K562 (cell line): ENCODE data around the gene STAMBPL1. TPM values are rescaled to one million over a fixed set of nuclear protein-coding genes. Genes with fewer than 3 reads are reported as not detected.

Experiments used
- ATAC-seq: fragments of 200-7000 bp; cut with Tn5 transposase; 3 replicates; pipeline ENCODE4 v1.9.1; 2020; ENCODE audit warnings: moderate library complexity
- BruUV-seq: library from RNA; stranded (reverse); fragments of 400-500 nt; replicated peaks from 2 replicates; lab custom pipeline; 2021; lab: Mats Ljungman, UMichigan
- CTCF ChIA-PET: fragments of 300-600 bp; formaldehyde crosslinking; extraction: SDS; loops from one replicate; lab custom pipeline; 2021; ENCODE audit warnings: low intra/inter-chr PET ratio; lab: Yijun Ruan, JAX
- POLR2A ChIA-PET: fragments of 300-600, 350-650 bp; sonication (Branson Sonifier 250); formaldehyde crosslinking; extraction: SDS; loops from one replicate; lab custom pipeline; 2021; ENCODE audit warnings: antibody characterized with exemption, inconsistent platforms; lab: Yijun Ruan, JAX
- DNase-seq, 4 experiments: peaks; one replicate each; pipeline versions ENCODE4 v3.0.0 to v3.0.0-alpha.2; 2011 to 2018; ENCODE audit warnings: low spot score in 3 of 4, mixed read lengths in 3 of 4; ENCODE audit errors: extremely low read depth in 1 of 4
- FAIRE-seq: peaks from 2 replicates; lab custom pipeline; 2011; peaks lifted over from hg19 to GRCh38; lab: Jason Lieb, UNC
- H2AFZ ChIP-seq: 2 replicates; pipeline ENCODE4 v1.6.0; 2011; ENCODE audit warnings: low read depth, low read length, control low read depth, inconsistent platforms
- H3K27ac ChIP-seq: fragments of 200-600 bp; 3 replicates; pipeline ENCODE4 v1.8.0; 2011; ENCODE audit warnings: low read depth, mild to moderate bottlenecking, control low read depth, inconsistent platforms, low read length, moderate library complexity, mixed read lengths; ENCODE audit errors: extremely low read depth
- H3K27me3 ChIP-seq, 2 experiments: fragments of 300-600 bp in 1 of 2; 2 replicates in 1 of 2; 3 replicates in 1 of 2; pipeline versions ENCODE4 v1.6.0 to v1.8.0; 2011; ENCODE audit warnings: inconsistent platforms in 2 of 2, low read length in 2 of 2, mild to moderate bottlenecking in 1 of 2, mixed read lengths in 1 of 2, moderate library complexity in 1 of 2; ENCODE audit not compliant: control insufficient read depth in 2 of 2, insufficient read depth in 2 of 2
- H3K36me3 ChIP-seq: fragments of 300-600 bp; 3 replicates; pipeline ENCODE4 v1.8.0; 2011; ENCODE audit warnings: mild to moderate bottlenecking, low read length, inconsistent platforms; ENCODE audit not compliant: control insufficient read depth, insufficient read depth
- H3K4me1 ChIP-seq, 2 experiments: fragments of 200-600 bp in 1 of 2; replicated peaks in 1 of 2; 2 replicates in 1 of 2; 3 replicates in 1 of 2; pipeline versions ENCODE4 v1.5.1 to v1.8.0; 2011; ENCODE audit warnings: inconsistent platforms in 2 of 2, low read length in 2 of 2, mild to moderate bottlenecking in 1 of 2, mixed read lengths in 1 of 2, moderate library complexity in 1 of 2; ENCODE audit not compliant: control insufficient read depth in 2 of 2, insufficient read depth in 2 of 2
- H3K4me2 ChIP-seq: 2 replicates; pipeline ENCODE4 v1.6.1; 2011; ENCODE audit warnings: low read length, control low read depth, inconsistent platforms, mixed read lengths; ENCODE audit not compliant: insufficient read depth
- H3K4me3 ChIP-seq: fragments of 200-600 bp; sonication (generic), shearing (Covaris generic); 2 replicates; pipeline ENCODE4 v1.5.1; 2016; ENCODE audit warnings: control low read depth, inconsistent platforms
- H3K79me2 ChIP-seq: fragments of 200-600 bp; 3 replicates; pipeline ENCODE4 v1.8.0; 2011; ENCODE audit warnings: low read length, inconsistent platforms; ENCODE audit not compliant: control insufficient read depth, insufficient read depth
- H3K9ac ChIP-seq, 2 experiments: 2 replicates each; pipeline versions ENCODE4 v1.6.0 to v1.6.1; 2011; ENCODE audit warnings: low read depth in 2 of 2, low read length in 2 of 2, control low read depth in 1 of 2, inconsistent platforms in 1 of 2, mild to moderate bottlenecking in 1 of 2, mixed read lengths in 1 of 2; ENCODE audit not compliant: insufficient read depth in 1 of 2
- H3K9me1 ChIP-seq: one replicate; pipeline ENCODE4 v1.6.0; 2011; ENCODE audit warnings: inconsistent platforms, mild to moderate bottlenecking, low read length, moderate library complexity; ENCODE audit not compliant: control insufficient read depth, insufficient read depth
- H3K9me3 ChIP-seq: replicated peaks from 2 replicates; pipeline ENCODE4 v1.5.1; 2011; ENCODE audit warnings: low read depth, low read length, inconsistent platforms; ENCODE audit not compliant: control insufficient read depth, insufficient read depth
- H4K20me1 ChIP-seq: replicated peaks from 2 replicates; pipeline ENCODE4 v1.6.1; 2011; ENCODE audit warnings: low read length, inconsistent platforms, mixed read lengths; ENCODE audit not compliant: control insufficient read depth, insufficient read depth
- CEBPB ChIP-seq: fragments of 450-650 bp; IDR thresholded peaks from 2 replicates; pipeline ENCODE4 v1.6.1; 2016; ENCODE audit warnings: missing genetic modification characterization, missing compliant biosample characterization
- HNRNPUL1 ChIP-seq: fragments of 200-400 bp; formaldehyde crosslinking; IDR thresholded peaks from 2 replicates; pipeline ENCODE4 v1.6.1; 2017; ENCODE audit warnings: low read length
- MED1 ChIP-seq: sonication (generic); formaldehyde crosslinking; IDR thresholded peaks from 2 replicates; pipeline ENCODE4 v1.8.1; 2023; ENCODE audit warnings: missing genetic modification reagents, borderline replicate concordance
- NR1H2 ChIP-seq: sonication (generic); formaldehyde crosslinking; IDR thresholded peaks from 2 replicates; pipeline ENCODE4 v1.4.0; 2020; ENCODE audit warnings: mild to moderate bottlenecking, missing genetic modification reagents
- SMAD1 ChIP-seq: fragments of 150-350 bp; IDR thresholded peaks from 2 replicates; pipeline ENCODE4 v1.6.1; 2014; ENCODE audit warnings: low read length, low read depth; ENCODE audit not compliant: partially characterized antibody
- TBL1XR1 ChIP-seq, 2 experiments: IDR thresholded peaks; 2 replicates each; pipeline ENCODE4 v1.6.1; 2012; ENCODE audit warnings: improper control_type of control experiment in 2 of 2, low read length in 2 of 2, mild to moderate bottlenecking in 1 of 2
- TFAM ChIP-seq: fragments of 250-450 bp; sonication (Bioruptor Pico); conservative IDR thresholded peaks from 2 replicates; pipeline ENCODE4 v1.5.0; 2021; ENCODE audit warnings: mild to moderate bottlenecking, moderate library complexity
- ZNF41 ChIP-seq: fragments of 250-450 bp; sonication (Bioruptor Pico); conservative IDR thresholded peaks from 2 replicates; pipeline ENCODE4 v1.4.0; 2020; ENCODE audit warnings: mild to moderate bottlenecking
- ZNF707 ChIP-seq: fragments of 250-450 bp; sonication (Bioruptor Pico); conservative IDR thresholded peaks from 2 replicates; pipeline ENCODE4 v1.8.0; 2022; ENCODE audit warnings: inconsistent platforms, mild to moderate bottlenecking, moderate library complexity
- WGBS: fragments of 100-300 bp; shearing (Covaris generic); methylation state at CpG from one replicate; pipeline ENCODE4 v1.1.6; 2016; ENCODE audit warnings: low coverage, mixed read lengths; ENCODE audit not compliant: insufficient coverage; ENCODE audit errors: missing lambda C conversion rate; 5-methylcytosine and 5-hydroxymethylcytosine counted together
- in situ Hi-C: fragments of 300-500 bp; cut with MboI; formaldehyde crosslinking; loops from 4 replicates; pipeline ENCODE4 v1.15.0; 2018; ENCODE audit warnings: inconsistent platforms, mixed read lengths
- intact Hi-C: fragments of 100-400 bp; cut with micrococcal nuclease; formaldehyde crosslinking; loops from 2 replicates; pipeline ENCODE4 v1.14.2; 2022
- polyA plus RNA-seq, 8 experiments: library from polyadenylated mRNA; depleted of rRNA in 4 of 8; stranded (reverse) in 5 of 8; unstranded in 3 of 8; fragments of >200 nt; fragmentation: Nextera tagmentation in 2 of 8; fragmentation: Illumina TruSeq in 1 of 8; extraction: Ambion mirVana in 2 of 8; extraction: Trizol in 1 of 8; gene quantifications; 2 replicates each; pipeline versions ENCODE4 v1.2.1 to v1.2.3, GENCODE V29; 2011 to 2014; ENCODE audit warnings: inconsistent platforms in 1 of 8, missing spikeins in 1 of 8
- total RNA-seq, 7 experiments: library from RNA; depleted of rRNA in 6 of 7; stranded (reverse); fragments of >200 nt in 6 of 7; fragmentation: Illumina TruSeq in 2 of 7; extraction: Trizol in 2 of 7; gene quantifications; 2 replicates each; pipeline versions ENCODE4 v1.2.1 to v1.2.3, GENCODE V29; 2011 to 2021; ENCODE audit warnings: low replicate concordance in 1 of 7
- TF ChIP-seq, protein P1 (sequence below): sonication (generic); formaldehyde crosslinking; IDR thresholded peaks from 2 replicates; pipeline ENCODE4 v1.9.0; 2022; ENCODE audit warnings: mild to moderate bottlenecking, missing genetic modification reagents
- TF ChIP-seq, protein P2 (sequence below): fragments of 250-450 bp; sonication (Bioruptor Pico); IDR thresholded peaks from 2 replicates; pipeline ENCODE4 v1.8.0; 2022; ENCODE audit warnings: moderate library complexity, mild to moderate bottlenecking, inconsistent platforms
- TF ChIP-seq, protein P3 (sequence below), 2 experiments: fragments of 450-650 bp; formaldehyde crosslinking in 1 of 2; IDR thresholded peaks; 2 replicates each; pipeline versions ENCODE4 v1.4.0 to v1.6.1; 2014 to 2020; ENCODE audit warnings: mild to moderate bottlenecking in 2 of 2, borderline replicate concordance in 1 of 2, low read depth in 1 of 2

STAMBPL1 gene
- total and polyA plus RNA-seq, 9 of the 15 experiments (the other 6 are each of a cell fraction or from before 2014, with no cell fraction given): 0.09 TPM; not detected in 8

DNA sequence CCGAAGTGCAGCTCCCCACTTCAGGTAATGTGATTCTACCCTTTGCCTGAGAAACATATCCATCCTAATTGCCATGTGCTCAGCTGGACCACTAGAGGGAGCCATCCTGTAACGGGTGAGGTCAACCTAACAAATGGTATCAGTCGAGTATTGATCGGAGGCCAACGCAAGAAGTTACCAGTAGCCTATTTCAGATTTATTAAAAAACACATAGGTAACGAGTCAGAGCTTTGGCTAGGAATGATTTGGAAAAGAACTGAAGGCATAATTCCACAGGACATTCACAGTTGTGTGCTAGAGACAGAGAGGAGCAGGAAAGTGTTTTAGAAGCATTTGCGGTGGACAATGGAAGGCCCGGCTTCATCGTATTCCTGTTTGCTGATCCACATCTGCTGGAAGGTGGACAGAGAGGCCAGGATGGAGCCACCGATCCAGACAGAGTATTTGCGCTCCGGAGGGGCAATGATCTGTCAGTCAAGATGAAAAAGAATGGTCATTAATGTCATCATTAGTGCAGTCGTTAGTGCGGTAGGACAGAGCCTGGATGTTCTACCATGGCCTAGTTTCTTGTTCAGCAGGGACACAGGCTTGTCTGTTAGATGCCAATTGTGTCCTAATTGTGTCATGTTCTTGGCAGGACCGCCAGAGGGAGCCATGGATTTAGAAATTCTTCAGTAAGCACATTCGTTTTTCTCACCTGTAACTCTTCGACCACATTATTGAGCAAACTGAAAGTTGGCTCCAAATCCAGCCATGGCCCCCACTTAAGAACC is 55.0 kb downstream of the STAMBPL1 start:
- Histone ChIP-seq H3K27me3 (no peaks in the 10 kb centered on the region), H3K36me3 (no peaks in the 10 kb centered on the region), H3K79me2 (no peaks in the 10 kb centered on the region), H3K4me3 (no peak overlapping the region), H3K9ac (no peak overlapping the region), H2AFZ (peak overlapping the region; percentile 75), H3K27ac (no peak overlapping the region), H3K4me2 (peak overlapping the region; percentile 49), H3K9me1 (no peaks in the 10 kb centered on the region), H4K20me1 (no peaks in the 10 kb centered on the region), H3K9me3 (no peaks in the 10 kb centered on the region), H3K4me1 (no peaks in the 10 kb centered on the region)
- 0% methylated on average over 12 of the region's 17 CpGs for WGBS
- ChIA-PET CTCF (interaction anchor here (0.6 to 3.4 kb wide), 6 partner anchors 52 to 282 kb away, joined by 3 to 42 read pairs (median 8); no protein-coding TSS in a partner anchor), POLR2A (no interaction called here)
- intact Hi-C loops: loop anchor here (1.0 to 2.0 kb wide), 2 partner anchors 52 to 278 kb away; no protein-coding TSS in a partner anchor
- peak; percentile 41 to 62 (median 57) for DNase-seq
- peak; percentile 81 for FAIRE-seq
- in situ Hi-C loops: no loop called here
- ATAC-seq: peak; percentile 91
- no TSS peak for BruUV-seq
- no peak for TF ChIP-seq TFAM (CRISPR knock-in tag)
- no peak for TF ChIP-seq SMAD1
- TF ChIP-seq, protein P1, sequence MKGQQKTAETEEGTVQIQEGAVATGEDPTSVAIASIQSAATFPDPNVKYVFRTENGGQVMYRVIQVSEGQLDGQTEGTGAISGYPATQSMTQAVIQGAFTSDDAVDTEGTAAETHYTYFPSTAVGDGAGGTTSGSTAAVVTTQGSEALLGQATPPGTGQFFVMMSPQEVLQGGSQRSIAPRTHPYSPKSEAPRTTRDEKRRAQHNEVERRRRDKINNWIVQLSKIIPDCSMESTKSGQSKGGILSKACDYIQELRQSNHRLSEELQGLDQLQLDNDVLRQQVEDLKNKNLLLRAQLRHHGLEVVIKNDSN (CRISPR knock-in tag): no peak
- 0 out of 2 replicates have a peak, but pooled peaks have one; percentile 10 for TF ChIP-seq CEBPB (tag)
- TF ChIP-seq HNRNPUL1: no peak
- TF ChIP-seq NR1H2 (CRISPR knock-in tag): no peak
- TF ChIP-seq, protein P2, sequence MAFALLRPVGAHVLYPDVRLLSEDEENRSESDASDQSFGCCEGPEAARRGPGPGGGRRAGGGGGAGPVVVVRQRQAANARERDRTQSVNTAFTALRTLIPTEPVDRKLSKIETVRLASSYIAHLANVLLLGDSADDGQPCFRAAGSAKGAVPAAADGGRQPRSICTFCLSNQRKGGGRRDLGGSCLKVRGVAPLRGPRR: no peak
- no peak for TF ChIP-seq ZNF41 (CRISPR knock-in tag)
- no peak for TF ChIP-seq MED1 (CRISPR knock-in tag)
- TF ChIP-seq, protein P3, sequence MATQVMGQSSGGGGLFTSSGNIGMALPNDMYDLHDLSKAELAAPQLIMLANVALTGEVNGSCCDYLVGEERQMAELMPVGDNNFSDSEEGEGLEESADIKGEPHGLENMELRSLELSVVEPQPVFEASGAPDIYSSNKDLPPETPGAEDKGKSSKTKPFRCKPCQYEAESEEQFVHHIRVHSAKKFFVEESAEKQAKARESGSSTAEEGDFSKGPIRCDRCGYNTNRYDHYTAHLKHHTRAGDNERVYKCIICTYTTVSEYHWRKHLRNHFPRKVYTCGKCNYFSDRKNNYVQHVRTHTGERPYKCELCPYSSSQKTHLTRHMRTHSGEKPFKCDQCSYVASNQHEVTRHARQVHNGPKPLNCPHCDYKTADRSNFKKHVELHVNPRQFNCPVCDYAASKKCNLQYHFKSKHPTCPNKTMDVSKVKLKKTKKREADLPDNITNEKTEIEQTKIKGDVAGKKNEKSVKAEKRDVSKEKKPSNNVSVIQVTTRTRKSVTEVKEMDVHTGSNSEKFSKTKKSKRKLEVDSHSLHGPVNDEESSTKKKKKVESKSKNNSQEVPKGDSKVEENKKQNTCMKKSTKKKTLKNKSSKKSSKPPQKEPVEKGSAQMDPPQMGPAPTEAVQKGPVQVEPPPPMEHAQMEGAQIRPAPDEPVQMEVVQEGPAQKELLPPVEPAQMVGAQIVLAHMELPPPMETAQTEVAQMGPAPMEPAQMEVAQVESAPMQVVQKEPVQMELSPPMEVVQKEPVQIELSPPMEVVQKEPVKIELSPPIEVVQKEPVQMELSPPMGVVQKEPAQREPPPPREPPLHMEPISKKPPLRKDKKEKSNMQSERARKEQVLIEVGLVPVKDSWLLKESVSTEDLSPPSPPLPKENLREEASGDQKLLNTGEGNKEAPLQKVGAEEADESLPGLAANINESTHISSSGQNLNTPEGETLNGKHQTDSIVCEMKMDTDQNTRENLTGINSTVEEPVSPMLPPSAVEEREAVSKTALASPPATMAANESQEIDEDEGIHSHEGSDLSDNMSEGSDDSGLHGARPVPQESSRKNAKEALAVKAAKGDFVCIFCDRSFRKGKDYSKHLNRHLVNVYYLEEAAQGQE (IDR thresholded peaks at IDR 0.05; ENCODE audit: borderline replicate concordance): peak; percentile 55; the same call in 1 of the 2 replicates
- TF ChIP-seq, protein P3 (CRISPR knock-in tag; IDR thresholded peaks at IDR 0.05; ENCODE audit: low read depth): no peak
- TF ChIP-seq ZNF707 (CRISPR knock-in tag): no peak
- no peak for TF ChIP-seq TBL1XR1 (IDR thresholded peaks at IDR 0.05; ENCODE audit: low read length in 2 of 2)
